Endothelial cell of umbilical vein (primary cell): ENCODE measurements around the gene GATA6. TPM values are rescaled to one million over a fixed set of nuclear protein-coding genes. Genes with fewer than 3 reads are reported as not detected.

Experiments used
- BruUV-seq: library from RNA; stranded (reverse); fragments of 400-500 nt; replicated peaks from 2 replicates; lab custom pipeline; 2021; lab: Mats Ljungman, UMichigan
- CTCF ChIA-PET: fragments of 300-600, 350-600 bp; sonication (Branson Sonifier 250); formaldehyde crosslinking; loops from one replicate; lab custom pipeline; 2021; ENCODE audit warnings: antibody characterized with exemption, inconsistent platforms; lab: Charles Lee
- POLR2A ChIA-PET: fragments of 300-600, 350-600 bp; sonication (Branson Sonifier 250); formaldehyde crosslinking; loops from one replicate; lab custom pipeline; 2021; ENCODE audit warnings: antibody characterized with exemption, inconsistent platforms; lab: Charles Lee
- DNase-seq: peaks from one replicate; pipeline ENCODE4 v3.0.0-alpha.2; 2011; ENCODE audit warnings: low read depth, low spot score
- FAIRE-seq: peaks from 2 replicates; lab custom pipeline; 2011; peaks lifted over from hg19 to GRCh38; lab: Jason Lieb, UNC
- H2AFZ ChIP-seq: 2 replicates; pipeline ENCODE4 v1.6.0; 2012; ENCODE audit warnings: low read depth, low read length, control low read depth, inconsistent platforms
- H3K27ac ChIP-seq: 2 replicates; pipeline ENCODE4 v1.5.1; 2011; ENCODE audit warnings: low read depth, mild to moderate bottlenecking, control low read depth, low read length, moderate library complexity; ENCODE audit not compliant: insufficient read depth
- H3K27me3 ChIP-seq, 2 experiments: 2 replicates each; pipeline versions ENCODE4 v1.6.0 to v1.6.1; 2011; ENCODE audit warnings: low read length in 2 of 2, mixed read lengths in 1 of 2; ENCODE audit not compliant: control insufficient read depth in 2 of 2, insufficient read depth in 2 of 2
- H3K36me3 ChIP-seq, 2 experiments: 2 replicates in 1 of 2; 3 replicates in 1 of 2; pipeline ENCODE4 v1.5.1; 2011; ENCODE audit warnings: low read length in 2 of 2, mild to moderate bottlenecking in 1 of 2, moderate library complexity in 1 of 2; ENCODE audit not compliant: control insufficient read depth in 2 of 2, insufficient read depth in 2 of 2; ENCODE audit errors: extremely low read depth in 1 of 2
- H3K4me1 ChIP-seq: 3 replicates; pipeline ENCODE4 v1.5.1; 2011; ENCODE audit warnings: mild to moderate bottlenecking, low read length; ENCODE audit not compliant: control insufficient read depth, insufficient read depth; ENCODE audit errors: extremely low read depth
- H3K4me2 ChIP-seq: 2 replicates; pipeline ENCODE4 v1.6.1; 2011; ENCODE audit warnings: low read length, control low read depth, mixed read lengths; ENCODE audit not compliant: insufficient read depth
- H3K4me3 ChIP-seq, 3 experiments: fragments of 200-600 bp in 1 of 3; sonication (generic), shearing (Covaris generic) in 1 of 3; replicated peaks in 1 of 3; 2 replicates each; pipeline ENCODE4 v1.5.1; 2011 to 2016; ENCODE audit warnings: control low read depth in 3 of 3, low read length in 3 of 3, mild to moderate bottlenecking in 2 of 3, inconsistent platforms in 1 of 3, low read depth in 1 of 3, moderate library complexity in 1 of 3; ENCODE audit not compliant: insufficient read depth in 1 of 3
- H3K79me2 ChIP-seq: 2 replicates; pipeline ENCODE4 v1.6.0; 2012; ENCODE audit warnings: low read length, inconsistent platforms; ENCODE audit not compliant: control insufficient read depth, insufficient read depth
- H3K9ac ChIP-seq: replicated peaks from 2 replicates; pipeline ENCODE3; 2011; ENCODE audit warnings: low read length, control low read depth; ENCODE audit not compliant: insufficient read depth; ENCODE audit errors: extremely low read depth
- H3K9me1 ChIP-seq: replicated peaks from 3 replicates; pipeline ENCODE4 v1.6.0; 2011; ENCODE audit warnings: mild to moderate bottlenecking, low read length; ENCODE audit not compliant: control insufficient read depth, insufficient read depth; ENCODE audit errors: extremely low read depth
- H3K9me3 ChIP-seq: replicated peaks from 2 replicates; pipeline ENCODE4 v1.5.1; 2012; ENCODE audit warnings: low read length, inconsistent platforms; ENCODE audit not compliant: control insufficient read depth, insufficient read depth
- H4K20me1 ChIP-seq: replicated peaks from 2 replicates; pipeline ENCODE3; 2011; ENCODE audit warnings: mild to moderate bottlenecking, low read length; ENCODE audit not compliant: control insufficient read depth, insufficient read depth; ENCODE audit errors: extremely low read depth
- EZH2 ChIP-seq: IDR thresholded peaks from 2 replicates; pipeline ENCODE4 v1.6.1; 2012; ENCODE audit warnings: borderline replicate concordance, low read depth, mild to moderate bottlenecking, moderate library complexity, low read length, inconsistent platforms; ENCODE audit not compliant: severe bottlenecking
- FOS ChIP-seq: IDR thresholded peaks from 2 replicates; pipeline ENCODE4 v1.6.1; 2011; ENCODE audit warnings: mild to moderate bottlenecking, low read length, moderate library complexity, borderline replicate concordance; ENCODE audit not compliant: insufficient read depth
- GATA2 ChIP-seq: IDR thresholded peaks from 2 replicates; pipeline ENCODE4 v1.7.0; 2011; ENCODE audit warnings: low read depth, mild to moderate bottlenecking, moderate library complexity, mixed read lengths, low read length; ENCODE audit not compliant: insufficient read length, insufficient read depth
- JUN ChIP-seq: IDR thresholded peaks from 2 replicates; pipeline ENCODE4 v1.6.1; 2011; ENCODE audit warnings: borderline replicate concordance, low read depth; ENCODE audit not compliant: insufficient read length, insufficient read depth
- MYC ChIP-seq: IDR thresholded peaks from one replicate; pipeline ENCODE4 v1.6.1; 2011; ENCODE audit warnings: mild to moderate bottlenecking, low read depth, low read length
- POLR2A ChIP-seq: IDR thresholded peaks from 2 replicates; pipeline ENCODE4 v1.6.1; 2012; ENCODE audit warnings: low read depth, mild to moderate bottlenecking, control low read depth, low read length
- POLR2AphosphoS5 ChIP-seq: IDR thresholded peaks from 2 replicates; pipeline ENCODE4 v1.6.1; 2012; ENCODE audit warnings: low read depth, mild to moderate bottlenecking, control low read depth, low read length, moderate library complexity; ENCODE audit not compliant: insufficient read depth
- dilution Hi-C: fragments of 300-500 bp; cut with MboI; formaldehyde crosslinking; loops from one replicate; pipeline ENCODE4 v1.15.0; 2019; ENCODE audit warnings: low sequenced_read_pairs; ENCODE audit not compliant: extremely low pct_ligation_motif_present
- intact Hi-C: fragments of 100-400 bp; cut with micrococcal nuclease; formaldehyde crosslinking; loops from one replicate; pipeline ENCODE4 v1.10.0; 2022
- polyA plus RNA-seq, 4 experiments: library from polyadenylated mRNA; depleted of rRNA in 3 of 4; stranded (reverse) in 3 of 4; unstranded in 1 of 4; fragments of >200 nt; gene quantifications; 2 replicates each; pipeline versions ENCODE4 v1.2.1 to v1.2.3, GENCODE V29; 2011 to 2012; ENCODE audit warnings: missing spikeins in 1 of 4
- total RNA-seq: library from RNA; stranded (reverse); gene quantifications from 2 replicates; pipeline ENCODE4 v1.2.3, GENCODE V29; 2021
- TF ChIP-seq, protein P1 (sequence below): IDR thresholded peaks from 2 replicates; pipeline ENCODE4 v1.6.1; 2011; ENCODE audit not compliant: insufficient read depth, insufficient read length
- TF ChIP-seq, protein P2 (sequence below), 2 donors: IDR thresholded peaks; 1 replicate in 1 of 2; 2 replicates in 1 of 2; pipeline ENCODE4 v1.5.1; 2011; ENCODE audit warnings: low read length in 2 of 2, mild to moderate bottlenecking in 2 of 2, moderate library complexity in 2 of 2, control low read depth in 1 of 2, inconsistent platforms in 1 of 2, low read depth in 1 of 2; ENCODE audit not compliant: insufficient read depth in 1 of 2; ENCODE audit errors: extremely low read depth in 1 of 2

GATA6 gene
- total and polyA plus RNA-seq, 2 donors (not counting 3 experiments of a cell fraction or from before 2014, with no cell fraction given): 4.1 to 14.6 TPM

DNA sequence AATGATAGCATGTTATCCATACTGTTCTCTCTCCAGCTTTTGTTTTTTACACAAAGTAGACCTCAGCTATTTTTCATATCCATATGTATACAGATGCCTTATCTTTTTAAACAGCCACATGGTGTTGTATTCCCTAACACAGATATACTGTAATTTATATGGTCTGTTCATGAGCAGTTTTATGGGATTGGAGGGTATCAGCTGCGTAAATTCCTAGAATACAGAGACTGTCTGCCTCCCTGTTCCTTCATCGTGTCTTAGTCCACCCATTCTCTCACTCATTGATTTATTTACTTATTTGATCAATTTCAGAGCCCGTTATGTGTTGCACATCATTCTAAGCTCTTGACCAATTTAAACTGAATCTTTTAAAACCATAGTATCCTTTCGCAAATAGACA is 80.6 kb downstream of the GATA6 start:
- BruUV-seq: no TSS peak
- no peak overlapping the region for H2AFZ ChIP-seq
- dilution Hi-C loops: no loop called here
- no peak overlapping the region for H3K27ac ChIP-seq
- TF ChIP-seq, protein P1, sequence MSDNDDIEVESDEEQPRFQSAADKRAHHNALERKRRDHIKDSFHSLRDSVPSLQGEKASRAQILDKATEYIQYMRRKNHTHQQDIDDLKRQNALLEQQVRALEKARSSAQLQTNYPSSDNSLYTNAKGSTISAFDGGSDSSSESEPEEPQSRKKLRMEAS: no peak
- no peak for TF ChIP-seq POLR2AphosphoS5
- TF ChIP-seq GATA2: no peak
- TF ChIP-seq FOS: no peak
- TF ChIP-seq, protein P2, sequence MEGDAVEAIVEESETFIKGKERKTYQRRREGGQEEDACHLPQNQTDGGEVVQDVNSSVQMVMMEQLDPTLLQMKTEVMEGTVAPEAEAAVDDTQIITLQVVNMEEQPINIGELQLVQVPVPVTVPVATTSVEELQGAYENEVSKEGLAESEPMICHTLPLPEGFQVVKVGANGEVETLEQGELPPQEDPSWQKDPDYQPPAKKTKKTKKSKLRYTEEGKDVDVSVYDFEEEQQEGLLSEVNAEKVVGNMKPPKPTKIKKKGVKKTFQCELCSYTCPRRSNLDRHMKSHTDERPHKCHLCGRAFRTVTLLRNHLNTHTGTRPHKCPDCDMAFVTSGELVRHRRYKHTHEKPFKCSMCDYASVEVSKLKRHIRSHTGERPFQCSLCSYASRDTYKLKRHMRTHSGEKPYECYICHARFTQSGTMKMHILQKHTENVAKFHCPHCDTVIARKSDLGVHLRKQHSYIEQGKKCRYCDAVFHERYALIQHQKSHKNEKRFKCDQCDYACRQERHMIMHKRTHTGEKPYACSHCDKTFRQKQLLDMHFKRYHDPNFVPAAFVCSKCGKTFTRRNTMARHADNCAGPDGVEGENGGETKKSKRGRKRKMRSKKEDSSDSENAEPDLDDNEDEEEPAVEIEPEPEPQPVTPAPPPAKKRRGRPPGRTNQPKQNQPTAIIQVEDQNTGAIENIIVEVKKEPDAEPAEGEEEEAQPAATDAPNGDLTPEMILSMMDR (IDR thresholded peaks at IDR 0.05; ENCODE audit: extremely low read depth in 1 of 2, insufficient read depth in 1 of 2, low read depth in 1 of 2, low read length in 2 of 2): no peak
- no peak for TF ChIP-seq JUN
- TF ChIP-seq MYC: no peak
- TF ChIP-seq POLR2A: no peak
- TF ChIP-seq EZH2: no peak
- H3K4me1 ChIP-seq: peaks cover 12% of the 10 kb centered on the region
- H3K9me3 ChIP-seq: no peaks in the 10 kb centered on the region
- H3K9me1 ChIP-seq: no peaks in the 10 kb centered on the region
- POLR2A ChIA-PET: no interaction called here
- peaks cover 4 to 6% of the 10 kb centered on the region in 2 experiments for H3K27me3 ChIP-seq
- H3K36me3 ChIP-seq: no peaks in the 10 kb centered on the region
- no peak overlapping the region for H3K4me2 ChIP-seq
- H4K20me1 ChIP-seq: no peaks in the 10 kb centered on the region
- H3K79me2 ChIP-seq: no peaks in the 10 kb centered on the region
- FAIRE-seq (no peak), DNase-seq (no peak)
- H3K9ac ChIP-seq: no peak overlapping the region
- CTCF ChIA-PET: interaction anchor here (1.0 kb wide), 1 partner anchor 253 kb away, joined by 3 read pairs; no protein-coding TSS in a partner anchor
- H3K4me3 ChIP-seq: no peak overlapping the region
- intact Hi-C loops: no loop called here
